Suprapubic skin (tissue), 4 donors: ENCODE data around the gene PKM. TPM values are rescaled to one million over a fixed set of nuclear protein-coding genes. Genes with fewer than 3 reads are reported as not detected.

Experiments used
- DNase-seq, 2 donors: peaks; one replicate each; pipeline ENCODE4 v3.0.0-alpha.2; 2019; ENCODE audit warnings: low spot score in 2 of 2
- H3K27ac ChIP-seq: fragments of 200-600 bp; sonication (generic); one replicate; pipeline ENCODE4 v1.5.1; 2019
- H3K27me3 ChIP-seq: fragments of 200-600 bp; sonication (generic); one replicate; pipeline ENCODE4 v1.5.1; 2019
- H3K36me3 ChIP-seq: fragments of 200-600 bp; sonication (generic); one replicate; pipeline ENCODE4 v1.5.1; 2019
- H3K4me1 ChIP-seq: fragments of 200-600 bp; sonication (generic); one replicate; pipeline ENCODE4 v1.5.1; 2019
- H3K4me3 ChIP-seq: fragments of 200-600 bp; sonication (generic); one replicate; pipeline ENCODE4 v1.5.1; 2019; ENCODE audit warnings: mild to moderate bottlenecking
- H3K9me3 ChIP-seq: fragments of 200-600 bp; sonication (generic); one replicate; pipeline ENCODE4 v1.5.1; 2019
- EP300 ChIP-seq: sonication (generic); formaldehyde crosslinking; IDR thresholded peaks from one replicate; pipeline ENCODE4 v1.6.1; 2017; ENCODE audit warnings: antibody characterized with exemption
- POLR2A ChIP-seq, 2 donors: fragments of 450-650 bp; IDR thresholded peaks; one replicate each; pipeline ENCODE4 v1.6.1; 2017; ENCODE audit warnings: antibody characterized with exemption in 2 of 2, mild to moderate bottlenecking in 2 of 2, moderate library complexity in 2 of 2
- POLR2AphosphoS5 ChIP-seq, 3 donors: sonication (generic); formaldehyde crosslinking; IDR thresholded peaks; one replicate each; pipeline ENCODE4 v1.6.1; 2017; ENCODE audit warnings: antibody characterized with exemption in 3 of 3
- WGBS: methylation state at CpG from one replicate; pipeline ENCODE4 v1.1.5; 2018; 5-methylcytosine and 5-hydroxymethylcytosine counted together
- total RNA-seq, 4 donors: library from RNA; depleted of rRNA; stranded (reverse); fragments of >200 nt; gene quantifications; one replicate each; pipeline ENCODE4 v1.1.0, GENCODE V29; 2016
- TF ChIP-seq, protein P1 (sequence below), 2 donors: fragments of 200-600 bp in 1 of 2; fragments of 450-650 bp in 1 of 2; sonication (generic) in 1 of 2; IDR thresholded peaks; one replicate each; pipeline ENCODE4 v1.5.1; 2016 to 2019; ENCODE audit warnings: antibody characterized with exemption in 2 of 2, mild to moderate bottlenecking in 1 of 2, moderate library complexity in 1 of 2

The PKM gene
- total RNA-seq, 4 donors from 2014 or later = 294 to 522 (median 411) TPM

DNA sequence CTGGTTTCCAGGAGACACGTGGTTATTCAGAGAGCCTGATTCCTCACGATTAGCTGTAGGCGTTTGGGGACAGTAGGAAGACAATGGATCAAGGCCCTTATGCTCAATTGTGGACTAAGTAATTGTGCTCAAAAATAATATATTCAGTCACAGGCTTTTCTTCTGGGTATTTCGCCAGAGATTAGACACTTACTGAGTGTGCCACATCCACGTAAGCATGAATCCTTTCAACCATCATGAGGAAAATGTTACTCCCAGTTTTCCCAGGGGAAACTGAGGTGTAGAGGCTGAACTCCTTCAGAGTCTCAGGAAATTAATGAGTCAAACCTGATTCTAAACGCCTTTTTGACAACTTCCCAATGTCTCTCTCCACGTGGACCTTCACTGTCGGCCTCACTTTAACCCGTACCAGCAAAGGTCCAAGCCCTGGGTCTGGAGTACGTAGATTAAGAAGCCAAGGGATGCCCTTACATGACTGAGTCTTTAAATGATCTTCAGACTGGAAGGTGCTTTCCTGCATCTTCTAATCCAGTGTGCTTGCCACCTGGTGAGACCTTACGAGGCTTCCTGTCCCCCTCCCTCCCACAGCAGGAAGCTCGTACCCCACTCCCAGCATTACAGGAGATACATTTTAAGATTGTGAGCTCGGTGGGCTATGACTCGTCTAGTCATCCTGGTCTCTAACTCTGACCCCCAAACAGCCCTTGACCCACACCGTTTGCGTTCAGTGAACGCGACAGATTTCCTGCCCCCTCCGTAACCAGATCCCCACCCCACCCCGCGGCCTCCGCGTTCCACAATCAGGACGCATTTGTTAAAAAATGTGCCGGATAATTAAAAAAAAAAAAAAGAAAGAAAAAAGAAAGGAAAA, 1.7 kb downstream of the PKM start:
- Histone ChIP-seq H3K36me3 (no peaks in the 10 kb centered on the region), H3K27ac (peak overlapping the region; percentile 97), H3K27me3 (no peaks in the 10 kb centered on the region), H3K9me3 (no peaks in the 10 kb centered on the region), H3K4me3 (peak overlapping the region; percentile 89), H3K4me1 (peaks cover 63% of the 10 kb centered on the region)
- TF ChIP-seq POLR2A (IDR thresholded peaks at IDR 0.05) (no peak), POLR2AphosphoS5 (IDR thresholded peaks at IDR 0.05) (no peak), EP300 (no peak)
- TF ChIP-seq, protein P1, sequence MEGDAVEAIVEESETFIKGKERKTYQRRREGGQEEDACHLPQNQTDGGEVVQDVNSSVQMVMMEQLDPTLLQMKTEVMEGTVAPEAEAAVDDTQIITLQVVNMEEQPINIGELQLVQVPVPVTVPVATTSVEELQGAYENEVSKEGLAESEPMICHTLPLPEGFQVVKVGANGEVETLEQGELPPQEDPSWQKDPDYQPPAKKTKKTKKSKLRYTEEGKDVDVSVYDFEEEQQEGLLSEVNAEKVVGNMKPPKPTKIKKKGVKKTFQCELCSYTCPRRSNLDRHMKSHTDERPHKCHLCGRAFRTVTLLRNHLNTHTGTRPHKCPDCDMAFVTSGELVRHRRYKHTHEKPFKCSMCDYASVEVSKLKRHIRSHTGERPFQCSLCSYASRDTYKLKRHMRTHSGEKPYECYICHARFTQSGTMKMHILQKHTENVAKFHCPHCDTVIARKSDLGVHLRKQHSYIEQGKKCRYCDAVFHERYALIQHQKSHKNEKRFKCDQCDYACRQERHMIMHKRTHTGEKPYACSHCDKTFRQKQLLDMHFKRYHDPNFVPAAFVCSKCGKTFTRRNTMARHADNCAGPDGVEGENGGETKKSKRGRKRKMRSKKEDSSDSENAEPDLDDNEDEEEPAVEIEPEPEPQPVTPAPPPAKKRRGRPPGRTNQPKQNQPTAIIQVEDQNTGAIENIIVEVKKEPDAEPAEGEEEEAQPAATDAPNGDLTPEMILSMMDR (IDR thresholded peaks at IDR 0.05) = no peak
- 4% methylated on average over 25 of the region's 25 CpGs for WGBS
- DNase-seq = no peak

DNA sequence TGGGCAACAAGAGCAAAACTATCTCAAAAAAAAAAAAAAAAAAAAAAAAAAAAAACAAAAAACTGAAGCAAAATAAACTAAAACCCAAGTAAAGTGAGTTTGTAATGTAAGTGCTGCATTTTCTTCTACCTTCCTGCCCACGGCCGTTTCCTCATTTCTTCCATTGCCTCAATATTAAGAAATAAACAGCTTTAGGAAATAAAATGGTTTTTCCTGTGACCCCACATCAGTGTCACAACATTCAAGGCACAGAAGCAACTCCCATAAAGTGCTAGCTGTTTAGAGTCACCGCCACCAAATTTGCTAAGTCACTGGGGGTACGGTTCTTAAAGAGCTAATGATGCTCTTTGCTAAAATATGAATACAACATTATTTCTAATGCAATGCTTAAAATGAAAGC, 3.3 kb downstream of the PKM start:
- peak overlapping the region; percentile 97 for H3K27ac ChIP-seq
- H3K36me3 ChIP-seq = no peaks in the 10 kb centered on the region
- WGBS = 42% methylated on average over 4 of the region's 4 CpGs
- no peaks in the 10 kb centered on the region for H3K27me3 ChIP-seq
- DNase-seq = no peak
- TF ChIP-seq POLR2A (IDR thresholded peaks at IDR 0.05) = no peak
- TF ChIP-seq, protein P1 (IDR thresholded peaks at IDR 0.05) = no peak
- TF ChIP-seq EP300 = no peak
- TF ChIP-seq POLR2AphosphoS5 (IDR thresholded peaks at IDR 0.05) = no peak
- peak overlapping the region; percentile 89 for H3K4me3 ChIP-seq
- H3K9me3 ChIP-seq = no peaks in the 10 kb centered on the region
- peaks cover 73% of the 10 kb centered on the region for H3K4me1 ChIP-seq

DNA sequence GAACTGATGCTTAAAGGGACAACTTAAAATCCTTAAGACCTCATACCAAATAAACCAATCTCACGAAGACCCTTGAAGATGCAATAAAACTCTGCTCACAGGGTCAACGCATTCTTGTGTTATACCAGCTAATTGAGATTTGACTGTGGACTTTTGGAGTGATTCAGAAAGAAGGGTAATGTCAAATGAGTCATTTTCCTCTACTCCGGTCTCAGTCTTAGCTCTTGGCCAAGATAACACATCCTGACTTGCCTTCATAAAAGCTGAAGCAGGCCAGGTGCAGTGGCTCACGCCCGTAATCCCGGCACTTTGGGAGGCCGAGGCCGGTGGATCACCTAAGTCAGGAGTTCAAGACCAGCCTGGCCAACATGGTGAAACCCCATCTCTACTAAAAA, 3.8 kb downstream of the PKM start:
- DNase-seq = no peak
- H3K27me3 ChIP-seq = no peaks in the 10 kb centered on the region
- peaks cover 73% of the 10 kb centered on the region for H3K4me1 ChIP-seq
- 33% methylated on average over 5 of the region's 8 CpGs for WGBS
- H3K9me3 ChIP-seq = no peaks in the 10 kb centered on the region
- no peaks in the 10 kb centered on the region for H3K36me3 ChIP-seq
- H3K27ac ChIP-seq = peak overlapping the region; percentile 97
- TF ChIP-seq POLR2AphosphoS5 (IDR thresholded peaks at IDR 0.05) = no peak
- no peak overlapping the region for H3K4me3 ChIP-seq

DNA sequence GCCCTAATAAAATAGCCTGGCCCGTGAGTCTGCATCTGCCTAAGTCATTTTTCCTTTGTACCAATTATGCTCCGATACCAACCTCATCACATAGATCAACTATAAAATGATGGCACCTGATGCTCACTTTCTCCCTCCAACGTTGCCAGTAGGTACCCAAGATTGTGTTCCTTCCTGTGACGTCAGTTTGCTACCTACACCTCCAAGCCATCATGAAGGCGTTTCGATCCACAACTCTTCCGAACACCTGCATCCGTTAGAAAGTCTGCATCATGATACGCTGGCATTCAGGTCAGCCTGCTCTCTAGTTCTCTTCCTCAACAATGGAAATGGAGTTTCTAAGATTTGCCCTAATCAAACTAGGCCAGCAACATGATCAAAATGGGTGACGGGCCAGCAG, 7.7 kb downstream of the PKM start:
- Histone ChIP-seq H3K4me1 (peaks cover 73% of the 10 kb centered on the region), H3K27ac (peak overlapping the region; percentile 82), H3K9me3 (no peaks in the 10 kb centered on the region), H3K27me3 (no peaks in the 10 kb centered on the region), H3K36me3 (peaks cover 11% of the 10 kb centered on the region), H3K4me3 (no peak overlapping the region)
- DNase-seq = no peak
- TF ChIP-seq EP300 (no peak), POLR2A (IDR thresholded peaks at IDR 0.05) (no peak)
- 89% methylated on average over 10 of the region's 10 CpGs for WGBS

DNA sequence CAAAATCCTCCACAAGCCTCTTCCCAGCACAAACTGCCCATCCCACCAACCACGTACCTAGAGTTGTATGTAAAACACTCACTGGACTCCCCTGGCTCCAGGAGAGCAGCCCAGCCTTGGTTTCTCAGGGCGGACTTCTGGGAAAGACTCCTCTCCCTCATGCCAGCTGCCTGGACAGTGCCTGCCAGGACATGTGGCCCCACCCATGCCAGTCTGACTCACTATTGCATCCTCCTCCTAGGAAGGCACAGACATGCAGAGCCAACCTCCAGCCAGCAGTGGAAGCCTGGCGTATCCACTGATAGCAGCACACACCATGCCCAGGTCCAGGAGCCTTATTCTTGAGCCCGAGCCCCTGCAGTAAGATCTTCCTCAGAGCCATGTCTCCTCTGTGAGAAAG, 8.6 kb downstream of the PKM start:
- TF ChIP-seq POLR2A (IDR thresholded peaks at IDR 0.05) = no peak
- TF ChIP-seq POLR2AphosphoS5 (IDR thresholded peaks at IDR 0.05) = peak in 1 of 3 donors; percentile 43
- TF ChIP-seq EP300 = no peak
- peak overlapping the region; percentile 82 for H3K27ac ChIP-seq
- H3K27me3 ChIP-seq = no peaks in the 10 kb centered on the region
- H3K4me1 ChIP-seq = peaks cover 64% of the 10 kb centered on the region
- H3K36me3 ChIP-seq = peaks cover 20% of the 10 kb centered on the region
- H3K4me3 ChIP-seq = no peak overlapping the region
- DNase-seq = no peak
- H3K9me3 ChIP-seq = no peaks in the 10 kb centered on the region
- 35% methylated on average over 4 of the region's 4 CpGs for WGBS

DNA sequence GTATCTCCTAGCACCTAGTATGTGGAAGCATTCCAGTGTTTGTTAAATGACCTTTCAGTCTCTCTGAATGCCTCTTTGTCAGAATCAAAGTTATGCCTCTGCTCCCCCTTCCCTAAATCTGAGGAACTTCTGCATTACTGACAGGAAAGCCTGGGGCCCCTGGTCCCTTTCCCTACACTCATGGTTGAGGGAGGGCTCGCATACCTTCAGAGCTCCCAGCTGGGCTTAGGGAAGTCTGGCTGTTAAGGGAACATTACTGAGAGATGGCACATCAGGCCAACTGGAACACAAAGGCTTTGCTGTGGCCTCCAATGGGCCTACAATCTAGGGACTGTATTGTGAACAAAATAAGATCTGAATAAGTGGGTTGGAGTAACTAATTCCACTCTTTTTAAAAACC, 10.3 kb downstream of the PKM start:
- H3K4me1 ChIP-seq = peaks cover 47% of the 10 kb centered on the region
- no peaks in the 10 kb centered on the region for H3K9me3 ChIP-seq
- TF ChIP-seq POLR2A (IDR thresholded peaks at IDR 0.05) (no peak), POLR2AphosphoS5 (IDR thresholded peaks at IDR 0.05) (no peak), EP300 (no peak)
- TF ChIP-seq, protein P1 (IDR thresholded peaks at IDR 0.05) = no peak
- no peak overlapping the region for H3K4me3 ChIP-seq
- no peak for DNase-seq
- no peaks in the 10 kb centered on the region for H3K27me3 ChIP-seq
- H3K36me3 ChIP-seq = peaks cover 37% of the 10 kb centered on the region
- WGBS = 78% methylated on average over 1 of the region's 1 CpG
- H3K27ac ChIP-seq = peak overlapping the region; percentile 14
